Stimulated activated CD8-positive, alpha-beta memory T cell treated with anti-CD3 and anti-CD28 coated beads, Interleukin-7, amount 100 ng/mL, for 24 hours (primary cell): ENCODE results near the gene GART.

Experiments
- DNase-seq: peaks from one replicate; pipeline ENCODE4 v3.0.0-alpha.2; 2020; ENCODE audit warnings: low read depth

GART gene

DNA sequence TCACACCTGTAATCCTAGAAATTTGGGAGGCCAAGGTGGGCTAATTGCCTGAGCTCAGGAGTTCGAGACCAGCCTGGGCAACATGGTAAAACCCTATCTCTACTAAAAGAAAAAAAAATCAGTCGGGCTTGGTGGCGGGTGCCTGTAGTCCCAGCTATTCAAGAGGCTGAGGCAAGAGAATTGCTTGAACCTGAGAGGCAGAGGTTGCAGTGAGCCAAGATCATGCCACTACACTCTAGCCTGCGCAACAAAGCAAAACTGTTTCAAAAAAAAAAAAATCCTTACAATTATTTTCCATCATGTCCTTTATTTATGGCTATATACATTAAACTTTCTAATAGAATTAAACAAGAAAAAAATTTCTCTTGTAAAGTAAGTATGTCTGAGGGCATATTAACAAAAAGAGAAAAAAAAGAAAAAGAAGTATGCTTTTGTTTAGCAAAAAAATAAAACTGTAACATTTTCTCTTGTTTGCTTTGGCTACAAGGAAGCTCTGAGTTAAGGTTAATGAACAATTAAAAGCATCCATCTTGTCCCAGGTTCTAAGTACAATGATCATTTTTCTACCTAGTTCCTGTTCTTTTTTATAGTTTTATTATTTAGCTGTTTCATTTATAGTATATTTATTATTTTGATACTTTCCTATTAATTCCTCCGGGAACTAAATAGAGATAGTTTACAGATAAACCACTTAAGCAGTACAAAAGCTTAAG is 80.2 kb downstream of the GART start:
- no peak for DNase-seq

DNA sequence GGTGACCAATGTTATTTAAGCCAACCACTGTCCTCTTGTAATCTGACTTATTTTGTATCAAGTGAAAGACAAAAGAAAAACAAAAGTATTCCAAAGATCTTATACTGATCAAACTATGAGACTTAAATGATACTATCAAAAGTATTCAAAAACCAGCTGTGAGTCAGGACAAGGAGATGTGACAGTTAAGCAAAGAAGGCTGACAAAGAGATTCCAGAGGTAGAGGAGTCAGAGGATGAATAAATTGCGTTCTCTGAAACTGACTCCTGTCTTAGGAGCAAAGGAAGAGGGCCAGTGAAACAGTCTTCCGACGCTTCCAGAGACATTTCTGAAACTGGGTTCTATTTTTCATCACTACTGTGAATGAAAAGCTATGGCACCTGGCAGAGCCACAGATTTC is 83.1 kb downstream of the GART start:
- DNase-seq, result no peak

DNA sequence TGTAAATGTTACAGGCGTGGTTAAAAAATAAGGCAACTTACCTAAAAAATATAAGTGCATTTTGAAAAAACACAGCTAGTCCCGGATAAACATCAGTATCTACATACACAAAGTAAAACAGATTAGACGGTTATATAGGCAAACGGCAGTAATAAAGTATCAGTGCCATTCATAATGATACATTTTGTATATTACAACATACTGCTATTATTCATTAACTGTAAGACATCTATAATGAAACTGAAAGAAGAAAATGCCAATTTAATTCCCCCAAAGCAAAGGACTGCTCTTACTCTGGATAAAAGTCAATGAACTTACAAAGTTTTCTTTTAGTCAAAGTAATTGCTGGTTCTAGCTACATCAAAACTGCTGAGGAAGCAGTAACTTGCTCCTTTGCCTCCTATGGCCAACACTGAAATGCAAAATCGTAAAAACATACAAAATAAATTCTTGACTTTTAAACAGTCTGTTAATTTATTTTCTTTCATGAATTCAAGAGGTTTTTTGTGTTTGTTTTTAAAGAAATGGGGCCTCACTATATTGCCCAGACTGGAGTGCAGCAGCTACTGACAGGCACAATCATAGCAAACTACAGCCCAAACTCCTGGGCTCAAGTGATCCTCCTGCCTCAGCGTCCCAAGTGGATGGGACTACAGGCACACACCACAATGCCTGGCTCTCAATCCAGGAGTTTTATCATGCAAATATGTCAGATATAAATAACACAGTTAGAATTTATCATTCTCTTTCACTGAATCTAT is 86.1 kb downstream of the GART start:
- DNase-seq, result no peak
